Activated T-cell treated with anti-CD3 and anti-CD28 coated beads, Interleukin-2, amount 50 U/mL, for 72 hours (primary cell): ENCODE data around the gene ZFYVE19. TPM values are rescaled to one million over a fixed set of nuclear protein-coding genes. Genes with fewer than 3 reads are reported as not detected.

Experiments
- ATAC-seq, 2 donors: fragments of 150-1000 bp; cut with Tn5 transposase; replicated peaks in 1 of 2; 2 replicates each; pipeline ENCODE4 v1.10.0; 2021; ENCODE audit warnings: moderate library complexity in 2 of 2, mild to moderate bottlenecking in 1 of 2
- DNase-seq, 2 donors: peaks; one replicate each; pipeline ENCODE4 v3.0.0; 2021 to 2022; ENCODE audit warnings: mixed read lengths in 1 of 2
- H3K27ac Mint-ChIP-seq: one replicate; pipeline ENCODE4 v1.8.0; 2022; ENCODE audit warnings: mild to moderate bottlenecking, moderate library complexity, mixed read lengths
- H3K27me3 Mint-ChIP-seq: one replicate; pipeline ENCODE4 v1.8.0; 2022; ENCODE audit warnings: low read depth, mixed read lengths
- H3K36me3 Mint-ChIP-seq, 2 donors: one replicate each; pipeline ENCODE4 v1.8.0; 2022; ENCODE audit warnings: mixed read lengths in 2 of 2, mild to moderate bottlenecking in 1 of 2; ENCODE audit not compliant: insufficient read depth in 2 of 2
- H3K4me1 Mint-ChIP-seq: one replicate; pipeline ENCODE4 v1.8.0; 2022; ENCODE audit warnings: low read depth, mixed read lengths
- H3K4me3 Mint-ChIP-seq, 2 donors: one replicate each; pipeline ENCODE4 v1.8.0; 2022; ENCODE audit warnings: mild to moderate bottlenecking in 2 of 2, mixed read lengths in 2 of 2, moderate library complexity in 2 of 2
- H3K9me3 Mint-ChIP-seq, 2 donors: one replicate each; pipeline ENCODE4 v1.8.0; 2022; ENCODE audit warnings: mixed read lengths in 2 of 2
- total RNA-seq, 2 donors: library from RNA; stranded (reverse); gene quantifications; one replicate each; pipeline ENCODE4 v1.2.3, GENCODE V29; 2022

Gene ZFYVE19
- total RNA-seq, 2 donors from 2014 or later = 24.1 to 29.8 TPM

- Mint-ChIP-seq H3K9me3 (no peaks in the 10 kb centered on the region), H3K4me3 (peak within 1 kb of the TSS; percentile 69 to 77), H3K4me1 (peaks cover 40% of the 10 kb centered on the region), H3K36me3 (no peaks in the 10 kb centered on the region), H3K27ac (peak within 1 kb of the TSS; percentile 88), H3K27me3 (no peaks in the 10 kb centered on the region)
- DNase-seq = peak; percentile 38 to 64
- peak; percentile 50 to 63 for ATAC-seq
These were observed 37.4 kb upstream of the ZFYVE19 start, which contains the start of gene C15orf62 for GRCh38 chr15:40769274-40770146. TSS of gene C15orf62 (plus strand) at chr15:40769980. CDS start at chr15:40770496, 516 bp downstream.

DNA sequence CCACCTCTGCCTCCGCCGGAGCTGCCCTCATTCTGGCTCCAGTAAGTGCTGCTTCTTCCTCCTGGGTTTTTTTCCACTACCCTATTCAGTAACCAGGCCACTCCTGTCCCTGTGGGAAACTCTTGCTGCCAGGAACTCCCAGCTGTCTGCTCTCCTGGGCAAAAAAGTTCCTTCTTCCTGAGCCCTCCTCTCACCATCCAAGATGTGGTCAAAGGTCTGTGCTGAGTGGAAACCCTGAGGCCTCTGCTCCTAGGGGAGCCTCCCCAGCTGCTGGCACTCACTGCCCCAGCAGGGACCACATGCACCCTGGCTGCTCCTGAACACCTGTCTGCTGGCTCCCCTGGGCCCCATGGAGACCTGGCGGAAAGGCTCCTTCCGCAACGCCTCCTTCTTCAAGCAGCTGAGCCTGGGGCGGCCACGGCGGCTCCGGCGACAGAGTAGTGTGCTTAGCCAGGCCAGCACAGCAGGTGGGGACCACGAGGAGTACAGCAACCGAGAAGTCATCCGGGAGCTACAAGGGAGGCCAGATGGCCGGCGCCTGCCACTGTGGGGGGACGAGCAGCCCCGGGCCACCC, 36.7 kb upstream of the ZFYVE19 start:
- H3K4me1 Mint-ChIP-seq = peaks cover 34% of the 10 kb centered on the region
- no peak overlapping the region for H3K27ac Mint-ChIP-seq
- H3K9me3 Mint-ChIP-seq = no peaks in the 10 kb centered on the region
- peak overlapping the region; percentile 37 to 77 for H3K4me3 Mint-ChIP-seq
- ATAC-seq (no peak), DNase-seq (no peak)
- H3K27me3 Mint-ChIP-seq = no peaks in the 10 kb centered on the region
- no peaks in the 10 kb centered on the region for H3K36me3 Mint-ChIP-seq

- H3K4me1 Mint-ChIP-seq = peaks cover 24% of the 10 kb centered on the region
- no peaks in the 10 kb centered on the region for H3K36me3 Mint-ChIP-seq
- no peak overlapping the region for H3K27ac Mint-ChIP-seq
- no peaks in the 10 kb centered on the region for H3K9me3 Mint-ChIP-seq
- ATAC-seq (no peak), DNase-seq (no peak)
- H3K4me3 Mint-ChIP-seq = no peak overlapping the region
- H3K27me3 Mint-ChIP-seq = no peaks in the 10 kb centered on the region
These were observed 35.6 kb upstream of the ZFYVE19 start for GRCh38 chr15:40771242-40771641.

- H3K36me3 Mint-ChIP-seq = peaks cover 2 to 3% of the 10 kb centered on the region in 2 donors
- no peaks in the 10 kb centered on the region for H3K9me3 Mint-ChIP-seq
- no peak for DNase-seq
- peaks cover 31% of the 10 kb centered on the region for H3K4me1 Mint-ChIP-seq
- no peak for ATAC-seq
- H3K27me3 Mint-ChIP-seq = no peaks in the 10 kb centered on the region
- no peak overlapping the region for H3K27ac Mint-ChIP-seq
- H3K4me3 Mint-ChIP-seq = no peak overlapping the region
These were observed 34.9 kb upstream of the ZFYVE19 start for GRCh38 chr15:40772014-40772413.

GRCh38 chr15:40773496-40773895, 33.4 kb upstream of the ZFYVE19 start:
- Mint-ChIP-seq H3K4me1 (peaks cover 27% of the 10 kb centered on the region), H3K9me3 (no peaks in the 10 kb centered on the region), H3K27me3 (no peaks in the 10 kb centered on the region), H3K4me3 (no peak overlapping the region), H3K27ac (no peak overlapping the region), H3K36me3 (peaks cover 2 to 3% of the 10 kb centered on the region in 2 donors)
- no peak for ATAC-seq
- no peak for DNase-seq

DNA sequence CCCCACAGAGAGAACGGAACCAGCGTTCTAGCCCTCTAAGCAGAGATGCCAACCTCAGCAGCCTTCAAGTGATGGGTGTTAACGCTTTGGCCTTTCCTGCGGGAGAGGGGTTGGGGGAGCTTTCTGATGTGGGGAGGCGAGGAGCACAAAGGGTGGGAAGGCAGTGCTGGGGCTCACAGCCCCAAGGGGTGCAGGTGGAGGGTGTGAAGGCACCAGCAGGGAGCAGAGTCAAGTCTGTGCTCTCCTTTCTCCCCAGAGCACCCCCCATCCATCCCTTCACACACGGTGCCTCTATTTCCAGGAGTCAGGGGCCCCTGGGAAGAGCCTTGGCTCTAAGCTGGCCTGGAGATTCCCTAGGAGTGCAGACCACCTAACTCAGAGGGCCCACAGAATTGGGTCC, 33.0 kb upstream of the ZFYVE19 start:
- no peak for DNase-seq
- peaks cover 23% of the 10 kb centered on the region for H3K4me1 Mint-ChIP-seq
- peaks cover 2 to 3% of the 10 kb centered on the region in 2 donors for H3K36me3 Mint-ChIP-seq
- ATAC-seq = no peak
- no peak overlapping the region for H3K27ac Mint-ChIP-seq
- H3K4me3 Mint-ChIP-seq = no peak overlapping the region
- H3K9me3 Mint-ChIP-seq = no peaks in the 10 kb centered on the region
- H3K27me3 Mint-ChIP-seq = no peaks in the 10 kb centered on the region

GRCh38 chr15:40775007-40775406, 31.9 kb upstream of the ZFYVE19 start:
- Mint-ChIP-seq H3K9me3 (no peaks in the 10 kb centered on the region), H3K4me3 (no peak overlapping the region), H3K27ac (no peak overlapping the region), H3K27me3 (no peaks in the 10 kb centered on the region), H3K36me3 (peaks cover 2 to 7% of the 10 kb centered on the region in 2 donors), H3K4me1 (peaks cover 12% of the 10 kb centered on the region)
- no peak for DNase-seq
- no peak for ATAC-seq

- Mint-ChIP-seq H3K4me3 (no peak overlapping the region), H3K9me3 (no peaks in the 10 kb centered on the region), H3K27me3 (no peaks in the 10 kb centered on the region), H3K27ac (no peak overlapping the region), H3K36me3 (peaks cover 2 to 7% of the 10 kb centered on the region in 2 donors), H3K4me1 (peaks cover 8% of the 10 kb centered on the region)
- no peak for DNase-seq
- ATAC-seq = peak in 1 of 2 donors; percentile 4
These were observed 31.0 kb upstream of the ZFYVE19 start for GRCh38 chr15:40775740-40776536.

DNA sequence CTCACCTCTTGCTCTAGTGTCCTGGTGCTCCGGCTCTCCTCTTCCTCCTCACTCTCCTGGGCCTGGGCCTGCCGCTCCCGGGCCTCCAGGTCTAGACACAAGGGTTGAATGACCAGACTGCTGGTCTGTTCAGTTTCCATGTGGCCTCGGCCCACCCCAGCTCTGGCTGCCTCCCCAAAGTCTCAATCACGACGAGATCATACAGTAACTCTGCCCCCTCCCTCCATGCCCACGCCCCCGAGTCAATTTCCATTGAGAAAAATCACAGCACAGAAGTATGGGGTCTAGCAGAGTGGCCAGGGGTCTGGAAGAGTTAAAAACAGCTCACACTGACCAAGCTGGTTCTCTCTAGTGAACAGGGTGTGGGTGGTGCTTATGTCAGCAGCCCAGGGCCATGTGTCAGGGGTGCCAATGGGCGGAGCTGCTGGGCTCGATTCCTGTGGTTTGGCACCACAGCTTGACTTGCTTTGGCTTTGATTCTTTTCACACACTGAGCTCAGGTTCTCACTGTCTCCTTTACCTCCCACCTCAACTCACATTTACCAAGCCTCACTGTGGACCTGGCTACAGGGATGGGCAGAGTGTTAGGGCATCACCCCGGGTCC, 30.2 kb upstream of the ZFYVE19 start:
- peak; percentile 44 to 64 for DNase-seq
- H3K27me3 Mint-ChIP-seq = no peaks in the 10 kb centered on the region
- no peak overlapping the region for H3K27ac Mint-ChIP-seq
- no peak overlapping the region for H3K4me3 Mint-ChIP-seq
- H3K9me3 Mint-ChIP-seq = no peaks in the 10 kb centered on the region
- peak; percentile 91 to 92 for ATAC-seq
- H3K36me3 Mint-ChIP-seq = peaks cover 2 to 7% of the 10 kb centered on the region in 2 donors
- H3K4me1 Mint-ChIP-seq = peaks cover 8% of the 10 kb centered on the region

GRCh38 chr15:40782609-40783227, 24.2 kb upstream of the ZFYVE19 start:
- no peak overlapping the region for H3K4me3 Mint-ChIP-seq
- no peaks in the 10 kb centered on the region for H3K9me3 Mint-ChIP-seq
- DNase-seq (peak; percentile 82 to 84), ATAC-seq (peak; percentile 94 to 96)
- H3K27me3 Mint-ChIP-seq = no peaks in the 10 kb centered on the region
- peak overlapping the region; percentile 63 for H3K27ac Mint-ChIP-seq
- H3K36me3 Mint-ChIP-seq = peaks cover 0 to 4% of the 10 kb centered on the region in 2 donors
- H3K4me1 Mint-ChIP-seq = peaks cover 16% of the 10 kb centered on the region

DNA sequence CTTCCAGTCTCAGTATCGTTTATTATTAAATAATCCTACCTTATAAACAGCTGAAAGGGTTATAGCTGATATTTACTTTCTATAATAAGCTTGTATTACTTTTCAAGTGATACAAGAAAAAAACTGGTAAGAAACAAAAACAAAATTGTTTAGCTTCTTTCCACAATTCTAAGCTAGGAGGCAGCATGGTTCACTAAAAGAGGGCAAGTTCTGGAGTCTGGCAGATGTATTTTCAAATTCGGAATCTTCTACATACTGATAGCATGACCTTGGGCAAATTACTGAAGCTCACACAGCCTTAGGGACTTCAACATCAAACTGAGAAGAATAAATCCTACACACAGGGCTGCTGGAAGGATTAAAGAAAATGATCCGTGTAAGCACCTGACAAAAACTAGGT, 21.7 kb upstream of the ZFYVE19 start:
- Mint-ChIP-seq H3K36me3 (peaks cover 0 to 3% of the 10 kb centered on the region in 2 donors), H3K27ac (no peak overlapping the region), H3K9me3 (no peaks in the 10 kb centered on the region)

DNA sequence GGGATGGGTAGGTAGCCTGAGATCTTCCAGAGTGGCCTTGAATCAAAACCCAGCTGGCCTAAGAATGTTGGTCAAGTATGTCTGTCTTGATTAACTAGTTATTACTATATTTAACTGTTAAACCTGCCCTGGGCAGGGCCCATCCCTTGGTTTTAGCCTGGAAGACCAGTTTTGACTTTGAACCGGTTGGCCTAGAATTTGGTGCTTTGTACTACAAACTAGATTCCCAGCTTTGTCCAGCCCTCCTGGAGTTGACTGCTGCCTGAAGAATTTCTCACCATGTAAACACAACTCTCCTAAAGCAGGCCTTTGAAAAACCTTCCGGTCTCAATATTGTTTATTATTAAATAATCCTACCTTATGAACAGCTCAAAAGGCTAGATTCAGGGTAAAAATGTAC, 21.1 kb upstream of the ZFYVE19 start:
- Mint-ChIP-seq H3K27ac (no peak overlapping the region), H3K4me1 (peaks cover 30% of the 10 kb centered on the region), H3K4me3 (no peak overlapping the region), H3K36me3 (peaks cover 0 to 3% of the 10 kb centered on the region in 2 donors), H3K9me3 (no peaks in the 10 kb centered on the region), H3K27me3 (no peaks in the 10 kb centered on the region)
- ATAC-seq = no peak
- DNase-seq = no peak

More for the DNA sequence above, 21.7 kb upstream of the ZFYVE19 start:
- DNase-seq = no peak
- Mint-ChIP-seq H3K4me3 (no peak overlapping the region), H3K4me1 (peaks cover 30% of the 10 kb centered on the region), H3K27me3 (no peaks in the 10 kb centered on the region)
- no peak for ATAC-seq
